ENCODE measurements around the gene PPFIA3. TPM values are rescaled to one million over a fixed set of nuclear protein-coding genes. Genes with fewer than 3 reads are reported as not detected.

PPFIA3 gene
- total and polyA plus RNA-seq, 2 of the 8 experiments (the other 6 are each of a cell fraction or from before 2014, with no cell fraction given) = 15.9 to 25.3 TPM

DNA sequence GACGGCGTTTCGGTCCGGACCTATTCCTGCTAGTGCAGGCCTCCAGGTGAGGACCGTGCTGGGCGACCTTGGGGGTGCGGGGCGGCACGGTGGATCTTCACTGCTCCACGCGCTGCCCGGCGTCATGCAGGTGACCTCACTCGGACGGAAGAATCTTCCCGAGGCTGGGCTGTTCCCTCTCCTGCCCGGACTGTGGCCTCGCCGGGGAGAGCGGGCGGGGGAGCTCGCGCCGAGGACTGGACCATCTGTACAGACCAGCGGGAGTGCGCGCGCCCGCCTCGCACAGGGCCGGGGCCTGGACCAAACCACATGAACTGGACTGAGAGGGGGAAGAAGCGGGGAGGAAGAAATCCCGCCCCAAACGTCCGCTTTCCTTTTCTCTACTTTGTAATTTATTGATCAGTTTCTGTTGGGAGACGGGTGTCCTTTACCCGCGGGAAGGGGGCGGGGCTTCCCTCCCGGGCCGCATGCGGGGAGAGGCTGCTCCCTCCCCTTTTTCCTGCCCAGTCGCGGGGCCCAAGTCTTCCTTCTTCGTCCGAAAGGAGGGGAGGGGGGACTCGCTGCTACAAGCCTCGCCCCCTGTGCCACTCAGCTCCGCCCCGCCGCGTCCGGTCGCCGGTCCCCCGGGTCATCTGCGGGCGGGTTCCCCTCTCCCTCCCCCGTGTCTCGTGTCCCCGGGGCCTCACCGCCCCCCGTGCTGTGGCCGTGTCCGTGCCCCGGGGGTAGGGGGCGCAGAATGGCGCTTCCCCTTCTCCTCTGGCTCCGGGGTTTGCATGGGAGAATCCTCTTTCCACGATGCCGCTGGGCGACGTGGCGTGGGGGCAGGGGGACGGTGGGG is 31.0 kb downstream of the PPFIA3 start (continued):
- no peak for TF ChIP-seq CHD7 (IDR thresholded peaks at IDR 0.05; ENCODE audit: insufficient replicate concordance, low read length)
- peak; percentile 56 for TF ChIP-seq MAX (IDR thresholded peaks at IDR 0.05)
- TF ChIP-seq SIRT6 (IDR thresholded peaks at IDR 0.05; ENCODE audit: low read length) = no peak
- no peak for TF ChIP-seq SRF (IDR thresholded peaks at IDR 0.05; ENCODE audit: low read depth, low read length)
- TF ChIP-seq CBX8 (IDR thresholded peaks at IDR 0.05; ENCODE audit: borderline replicate concordance, low read depth, low read length) = no peak
- TF ChIP-seq ATF3 (IDR thresholded peaks at IDR 0.05; ENCODE audit: insufficient read depth, low read depth, low read length) = no peak
- TF ChIP-seq BRCA1 (IDR thresholded peaks at IDR 0.05; ENCODE audit: low read depth, low read length) = peak; percentile 33; the same call in 1 of the 2 replicates

Measured in H1 (cell line).